ENCODE measurements around the gene PMEPA1.
A peak's percentile ranks its signal among the peaks of the same experiment; 100 is the strongest.

Gene PMEPA1, protein sequence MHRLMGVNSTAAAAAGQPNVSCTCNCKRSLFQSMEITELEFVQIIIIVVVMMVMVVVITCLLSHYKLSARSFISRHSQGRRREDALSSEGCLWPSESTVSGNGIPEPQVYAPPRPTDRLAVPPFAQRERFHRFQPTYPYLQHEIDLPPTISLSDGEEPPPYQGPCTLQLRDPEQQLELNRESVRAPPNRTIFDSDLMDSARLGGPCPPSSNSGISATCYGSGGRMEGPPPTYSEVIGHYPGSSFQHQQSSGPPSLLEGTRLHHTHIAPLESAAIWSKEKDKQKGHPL

DNA sequence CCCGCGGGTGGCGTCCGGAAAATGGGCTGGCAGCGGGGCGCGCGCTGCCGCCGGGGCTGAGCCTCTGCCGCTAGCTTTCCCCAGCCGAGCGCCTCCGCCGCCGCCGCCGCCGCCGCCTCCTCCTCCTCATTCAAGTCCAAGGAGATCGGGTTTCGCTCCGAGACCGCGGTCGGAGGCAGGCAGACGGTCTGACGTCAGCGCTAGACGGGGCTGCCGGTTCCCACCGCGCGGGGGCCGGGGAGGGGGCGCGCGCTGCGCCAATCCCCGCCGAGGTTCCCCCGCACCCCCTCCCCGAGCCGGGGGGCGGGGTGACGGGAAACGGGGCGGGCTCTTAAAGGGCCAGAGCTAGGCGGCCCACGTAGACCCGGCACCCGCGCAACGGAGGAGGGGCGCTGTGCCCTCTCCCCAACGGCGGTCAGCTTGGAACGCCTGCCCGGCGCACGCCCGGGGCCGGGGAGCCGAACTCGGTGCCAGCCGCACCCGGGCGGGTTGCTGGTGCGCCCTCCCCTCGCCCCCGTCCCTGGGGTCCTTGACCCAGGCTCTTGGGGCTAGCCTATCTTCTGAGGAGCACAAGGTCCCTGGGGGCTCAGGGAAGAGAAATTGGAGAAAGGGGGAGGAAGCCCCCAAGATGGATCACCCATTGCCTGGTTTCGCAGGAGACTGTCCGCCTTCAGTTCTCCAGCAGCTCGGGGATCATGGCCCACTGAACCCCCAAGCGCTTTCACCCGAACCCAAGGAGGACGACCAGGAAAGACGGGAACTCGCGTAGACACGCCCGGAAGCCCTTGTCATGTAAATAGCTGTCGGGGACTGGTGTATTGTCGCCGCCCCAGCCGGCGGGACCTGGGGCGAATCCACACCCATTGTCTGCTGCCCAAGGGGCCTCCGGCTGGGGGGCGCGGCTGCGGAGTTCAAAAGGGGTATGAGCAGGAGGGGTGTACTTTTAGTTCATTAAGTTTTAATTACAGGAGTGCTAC is at the start of gene PMEPA1:
TSS of gene PMEPA1 (minus strand) at position 193 of the 977 bp plus-strand sequence. CDS start 433 bp downstream, outside the sequence.
- peak; percentile 96 for DNase-seq

GRCh38 chr20:57757767-57758166 is 48.0 kb upstream of the PMEPA1 start:
- no peak for DNase-seq

DNA sequence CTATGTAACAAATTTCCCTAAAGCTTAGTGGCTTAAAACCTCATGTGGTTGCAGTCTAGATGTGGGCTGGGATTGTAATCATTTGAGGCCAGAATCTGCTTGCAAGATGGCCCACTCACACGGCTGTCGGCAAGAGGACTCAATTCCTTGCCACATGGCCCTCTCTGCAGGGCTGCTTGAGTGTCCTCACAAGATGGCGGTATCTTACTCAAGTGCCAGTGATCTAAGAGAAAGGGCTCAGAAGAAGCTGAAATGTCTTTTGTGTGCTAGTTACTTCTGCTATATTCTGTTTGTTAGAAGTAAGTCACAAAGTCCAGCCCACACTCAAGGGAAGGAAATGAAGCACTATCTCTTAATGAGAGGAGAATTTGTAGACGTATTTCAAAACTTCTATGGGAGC is 47.1 kb upstream of the PMEPA1 start:
- DNase-seq, result no peak

DNA sequence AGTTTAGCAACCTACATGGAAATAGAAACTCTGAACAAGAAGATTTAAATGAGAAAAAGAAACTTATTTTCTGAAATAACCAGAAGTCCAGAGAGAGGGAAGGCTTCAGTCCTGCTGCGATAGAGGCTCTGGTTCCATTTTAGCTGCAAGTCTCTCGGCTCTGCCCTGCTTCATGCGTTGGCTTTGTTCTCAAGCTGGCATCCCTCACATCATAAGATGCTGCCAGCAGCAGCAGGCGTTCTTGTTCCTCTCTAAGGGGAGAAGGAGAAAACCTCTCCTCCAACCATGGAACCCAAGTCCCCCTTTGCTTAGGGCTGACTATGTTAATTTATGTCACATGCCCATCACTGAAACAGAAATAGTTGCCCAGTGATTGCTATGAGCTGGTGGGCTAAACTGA is 46.4 kb upstream of the PMEPA1 start:
- no peak for DNase-seq

DNA sequence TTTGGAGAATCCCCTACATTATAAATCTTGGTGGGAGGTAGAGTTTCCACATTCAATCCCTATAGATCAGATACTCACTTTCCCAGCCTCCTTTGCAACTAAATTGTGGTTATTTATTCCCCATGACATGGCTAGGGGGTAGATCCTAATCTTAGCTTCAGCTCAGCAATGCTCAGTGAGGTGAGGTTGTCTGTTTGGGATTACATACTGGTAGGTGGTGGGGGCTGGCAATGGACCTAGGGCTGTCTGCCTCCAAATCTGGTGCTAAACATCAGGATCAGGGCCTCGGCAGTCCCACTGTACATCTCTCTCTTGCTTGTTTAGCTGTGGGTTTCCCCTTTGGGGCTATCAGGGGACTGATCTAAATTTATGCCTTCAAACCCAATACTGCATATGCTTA is 45.8 kb upstream of the PMEPA1 start:
- no peak for DNase-seq

GRCh38 chr20:57754190-57754589 is 44.4 kb upstream of the PMEPA1 start:
- DNase-seq, result no peak

GRCh38 chr20:57753332-57754164 is 43.7 kb upstream of the PMEPA1 start:
- DNase-seq, result no peak

GRCh38 chr20:57751411-57751810 is 41.6 kb upstream of the PMEPA1 start:
- no peak for DNase-seq

- DNase-seq, result no peak
These were observed 40.1 kb upstream of the PMEPA1 start for GRCh38 chr20:57749869-57750268.

- DNase-seq, result no peak
These were observed 39.4 kb upstream of the PMEPA1 start for GRCh38 chr20:57749131-57749690.

- peak; percentile 56 for DNase-seq
These were observed 38.9 kb upstream of the PMEPA1 start for GRCh38 chr20:57748601-57749130.

DNA sequence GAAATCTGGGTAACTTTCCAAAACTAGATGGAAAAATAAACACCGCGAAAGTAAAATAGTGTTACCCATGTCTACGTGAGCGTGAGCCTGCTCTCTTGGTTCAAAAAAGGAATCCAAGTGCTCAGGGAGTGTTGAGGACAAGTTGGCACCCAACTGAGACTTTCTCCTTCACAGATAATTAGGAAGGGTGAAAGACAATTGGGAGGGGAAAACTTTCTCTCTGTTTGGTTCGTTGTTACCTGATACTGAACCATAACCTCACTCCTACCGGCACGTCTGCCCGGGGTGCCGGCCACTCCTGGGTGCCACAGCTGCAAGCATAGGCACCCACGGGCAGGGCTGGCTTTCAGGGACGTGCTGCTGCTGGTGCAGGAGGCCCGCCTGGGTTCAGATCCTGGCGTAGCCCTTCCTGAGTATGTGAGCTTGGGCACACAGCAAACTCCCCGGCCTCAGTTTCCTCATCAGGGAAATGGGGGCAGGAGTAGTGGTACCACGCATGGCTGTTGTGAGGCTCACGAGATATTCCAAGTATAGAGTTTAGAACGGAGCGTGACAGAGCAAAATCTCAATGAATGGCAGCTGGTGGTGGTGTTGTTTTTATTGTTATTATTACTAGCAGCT is 38.2 kb upstream of the PMEPA1 start:
- DNase-seq, result no peak

GRCh38 chr20:57746832-57747404 is 37.1 kb upstream of the PMEPA1 start:
- no peak for DNase-seq

DNA sequence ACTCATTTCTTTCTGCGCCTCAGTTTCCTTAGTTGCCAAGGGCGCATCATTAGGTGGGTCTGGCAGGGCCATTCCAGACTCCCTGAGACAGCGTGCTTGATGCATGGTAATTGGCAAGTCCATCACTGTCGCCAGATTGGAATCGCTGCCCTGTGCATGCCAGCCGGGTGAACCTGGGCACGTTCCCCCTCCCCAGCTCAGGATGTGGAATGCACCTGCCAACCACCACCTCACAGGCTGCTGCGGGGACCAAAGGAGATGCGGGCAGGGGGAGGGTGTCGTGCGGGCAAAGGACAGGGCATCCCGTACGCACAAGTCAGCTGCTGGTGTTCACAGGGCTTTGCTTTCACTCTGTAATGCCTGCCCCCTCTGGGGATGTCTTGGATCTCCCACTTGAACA is 36.4 kb upstream of the PMEPA1 start:
- no peak for DNase-seq

GRCh38 chr20:57744206-57744605 is 34.4 kb upstream of the PMEPA1 start:
- DNase-seq, result no peak

GRCh38 chr20:57743450-57744095 is 33.8 kb upstream of the PMEPA1 start:
- no peak for DNase-seq

- no peak for DNase-seq
These were observed 32.8 kb upstream of the PMEPA1 start for GRCh38 chr20:57742507-57743181.

- no peak for DNase-seq
These were observed 28.7 kb upstream of the PMEPA1 start for GRCh38 chr20:57738484-57738883.

GRCh38 chr20:57738053-57738452 is 28.2 kb upstream of the PMEPA1 start:
- DNase-seq, result no peak

- DNase-seq, result no peak
These were observed 27.5 kb upstream of the PMEPA1 start for GRCh38 chr20:57737349-57737748.

Measured in activated CD8-positive, alpha-beta memory T cell treated with anti-CD3 and anti-CD28 coated beads, Interleukin-2, amount 50 U/mL, for 4 hours (primary cell).